Body of pancreas (tissue), 4 donors: ENCODE data around the gene DNAJC1. TPM values are rescaled to one million over a fixed set of nuclear protein-coding genes. Genes with fewer than 3 reads are reported as not detected.

Experiments used
- ATAC-seq: fragments of 150-250 bp; one replicate; pipeline ENCODE4 v1.9.1; 2016
- DNase-seq, 4 donors: peaks; one replicate each; pipeline ENCODE4 v3.0.0-alpha.2; 2019
- H3K27ac ChIP-seq, 4 donors: fragments of 200-600 bp; sonication (generic); 1 replicate in 3 of 4; 2 replicates in 1 of 4; pipeline versions ENCODE4 v1.5.1 to v1.6.1; 2016 to 2019; ENCODE audit warnings: mild to moderate bottlenecking in 1 of 4, mixed read lengths in 1 of 4, moderate library complexity in 1 of 4
- H3K27me3 ChIP-seq, 2 donors: fragments of 200-600 bp; sonication (generic); one replicate each; pipeline ENCODE4 v1.6.0; 2016; ENCODE audit warnings: mild to moderate bottlenecking in 1 of 2
- H3K36me3 ChIP-seq, 2 donors: fragments of 200-600 bp; sonication (generic); replicated peaks in 1 of 2; 2 replicates each; pipeline ENCODE4 v1.5.1; 2016; ENCODE audit warnings: low read depth in 2 of 2; ENCODE audit not compliant: insufficient read depth in 1 of 2
- H3K4me1 ChIP-seq: fragments of 200-600 bp; sonication (generic); one replicate; pipeline ENCODE4 v1.6.0; 2016
- H3K4me3 ChIP-seq, 2 donors: fragments of 200-600 bp; sonication (generic); 1 replicate in 1 of 2; 2 replicates in 1 of 2; pipeline ENCODE4 v1.5.1; 2016 to 2019
- H3K9me3 ChIP-seq, 3 donors: fragments of 200-600 bp; sonication (generic); 1 replicate in 2 of 3; 2 replicates in 1 of 3; pipeline ENCODE4 v1.5.1; 2016
- POLR2A ChIP-seq, 3 donors: fragments of 450-650 bp; IDR thresholded peaks; one replicate each; pipeline ENCODE4 v1.6.1; 2016; ENCODE audit warnings: antibody characterized with exemption in 3 of 3, mild to moderate bottlenecking in 2 of 3
- WGBS, 2 donors: methylation state at CpG; one replicate each; pipeline ENCODE4 v1.1.5; 2017; 5-methylcytosine and 5-hydroxymethylcytosine counted together
- intact Hi-C: fragments of 100-400 bp; cut with DNase I; formaldehyde crosslinking; loops from one replicate; pipeline ENCODE4 v1.15.1; 2023
- total RNA-seq, 2 donors: library from RNA; depleted of rRNA; stranded (reverse); fragments of >200 nt; gene quantifications; one replicate each; pipeline ENCODE4 v1.1.0, GENCODE V29; 2016
- TF ChIP-seq, protein P1 (sequence below), 7 experiments: fragments of 450-650 bp in 4 of 7; fragments of 200-600 bp in 3 of 7; sonication (generic) in 3 of 7; IDR thresholded peaks; one replicate each; pipeline ENCODE4 v1.5.1; 2016 to 2019; ENCODE audit warnings: antibody characterized with exemption in 7 of 7

The DNAJC1 gene
- total RNA-seq, 2 donors from 2014 or later: 45.7 to 90.3 TPM

DNA sequence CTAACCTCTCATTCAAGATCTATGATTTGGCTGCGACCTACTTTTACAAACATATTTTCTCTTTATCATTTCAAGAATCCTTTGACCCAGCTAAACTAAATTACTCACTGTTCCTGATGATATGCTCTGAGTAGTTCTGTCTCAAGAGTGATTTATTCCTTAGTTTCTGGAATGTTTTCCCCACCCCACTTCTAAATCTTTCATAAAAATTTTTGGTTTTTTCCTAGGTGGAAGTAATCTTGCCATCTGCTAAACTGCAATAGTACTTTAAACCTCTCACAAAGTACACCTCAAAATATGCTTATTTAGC is 170.8 kb downstream of the DNAJC1 start:
- Histone ChIP-seq H3K36me3 (no peaks in the 10 kb centered on the region), H3K27ac (no peak overlapping the region), H3K27me3 (no peaks in the 10 kb centered on the region), H3K4me1 (no peaks in the 10 kb centered on the region), H3K4me3 (no peak overlapping the region), H3K9me3 (peaks cover 0 to 24% (median 0%) of the 10 kb centered on the region in 3 donors)
- WGBS, 2 donors: 94 to 100% methylated on average over 1 of the region's 1 CpG
- ATAC-seq (no peak), DNase-seq (no peak)
- intact Hi-C loops: no loop called here
- TF ChIP-seq POLR2A (IDR thresholded peaks at IDR 0.05): no peak
- TF ChIP-seq, protein P1, sequence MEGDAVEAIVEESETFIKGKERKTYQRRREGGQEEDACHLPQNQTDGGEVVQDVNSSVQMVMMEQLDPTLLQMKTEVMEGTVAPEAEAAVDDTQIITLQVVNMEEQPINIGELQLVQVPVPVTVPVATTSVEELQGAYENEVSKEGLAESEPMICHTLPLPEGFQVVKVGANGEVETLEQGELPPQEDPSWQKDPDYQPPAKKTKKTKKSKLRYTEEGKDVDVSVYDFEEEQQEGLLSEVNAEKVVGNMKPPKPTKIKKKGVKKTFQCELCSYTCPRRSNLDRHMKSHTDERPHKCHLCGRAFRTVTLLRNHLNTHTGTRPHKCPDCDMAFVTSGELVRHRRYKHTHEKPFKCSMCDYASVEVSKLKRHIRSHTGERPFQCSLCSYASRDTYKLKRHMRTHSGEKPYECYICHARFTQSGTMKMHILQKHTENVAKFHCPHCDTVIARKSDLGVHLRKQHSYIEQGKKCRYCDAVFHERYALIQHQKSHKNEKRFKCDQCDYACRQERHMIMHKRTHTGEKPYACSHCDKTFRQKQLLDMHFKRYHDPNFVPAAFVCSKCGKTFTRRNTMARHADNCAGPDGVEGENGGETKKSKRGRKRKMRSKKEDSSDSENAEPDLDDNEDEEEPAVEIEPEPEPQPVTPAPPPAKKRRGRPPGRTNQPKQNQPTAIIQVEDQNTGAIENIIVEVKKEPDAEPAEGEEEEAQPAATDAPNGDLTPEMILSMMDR (IDR thresholded peaks at IDR 0.05): no peak

DNA sequence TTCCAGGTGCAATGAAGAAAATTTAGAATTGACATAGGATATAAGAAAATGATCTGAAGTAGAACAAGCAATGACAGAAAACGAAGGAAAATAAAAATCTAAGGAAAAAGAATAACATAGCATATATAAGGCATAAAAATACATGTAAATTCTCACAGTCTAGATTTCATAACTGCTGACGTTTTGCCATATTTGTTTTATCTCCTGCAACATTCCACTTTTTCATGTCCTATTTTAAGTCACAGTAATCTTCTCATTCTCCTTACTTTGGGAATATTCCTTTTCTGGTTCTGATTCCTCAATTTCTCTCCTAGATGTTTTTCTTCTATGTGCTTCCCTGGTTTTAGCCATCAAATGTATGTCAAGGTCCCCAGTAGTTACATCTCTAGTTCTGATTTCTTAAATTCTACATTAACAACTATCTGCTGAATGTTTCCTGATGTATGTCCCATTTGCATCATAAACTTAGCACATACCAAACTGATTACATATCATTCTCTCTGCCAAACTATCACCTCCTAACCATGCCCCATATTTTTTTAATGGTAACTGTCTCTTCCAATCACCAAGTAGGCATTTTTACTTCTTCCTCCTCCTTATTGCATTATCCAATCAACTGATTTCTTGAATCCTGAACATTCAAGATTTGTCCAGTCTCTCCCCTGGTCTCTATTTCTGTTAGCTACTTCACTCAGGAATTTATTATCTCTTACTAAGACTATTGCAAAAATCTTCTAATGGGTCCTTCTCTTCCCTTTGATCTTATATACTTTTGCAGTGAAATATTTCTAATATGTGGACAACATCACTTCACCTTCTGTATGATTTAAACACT is 171.3 kb downstream of the DNAJC1 start:
- intact Hi-C loops: no loop called here
- Histone ChIP-seq H3K27me3 (no peaks in the 10 kb centered on the region), H3K4me3 (no peak overlapping the region), H3K27ac (no peak overlapping the region), H3K4me1 (no peaks in the 10 kb centered on the region), H3K9me3 (peaks cover 0 to 30% (median 0%) of the 10 kb centered on the region in 3 donors), H3K36me3 (no peaks in the 10 kb centered on the region)
- WGBS, 2 donors: 89 to 92% methylated on average over 2 of the region's 2 CpGs
- DNase-seq (no peak), ATAC-seq (no peak)
- TF ChIP-seq, protein P1 (IDR thresholded peaks at IDR 0.05): no peak
- TF ChIP-seq POLR2A (IDR thresholded peaks at IDR 0.05): no peak

DNA sequence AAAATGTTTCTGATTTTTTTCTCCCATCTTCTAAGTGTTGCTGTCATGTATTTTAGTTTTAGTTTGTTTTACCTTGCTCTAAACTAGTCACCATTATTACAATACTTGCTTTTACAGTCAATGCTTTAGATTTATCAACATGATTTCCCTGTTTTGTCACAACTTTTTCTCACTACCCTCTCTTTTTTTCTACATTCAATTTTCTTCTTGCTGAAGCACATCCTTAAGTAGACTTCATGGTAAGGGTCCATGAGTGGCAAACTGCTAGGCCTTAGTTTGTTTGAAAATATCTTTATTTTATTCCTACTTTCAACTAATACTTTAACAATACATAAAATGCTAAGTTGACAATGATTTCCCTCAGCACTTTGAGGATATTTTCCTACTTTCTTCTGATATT is 173.5 kb downstream of the DNAJC1 start:
- H3K4me3 ChIP-seq: no peak overlapping the region
- DNase-seq (no peak), ATAC-seq (no peak)
- peaks cover 0 to 46% (median 0%) of the 10 kb centered on the region in 3 donors for H3K9me3 ChIP-seq
- H3K27ac ChIP-seq: no peak overlapping the region
- H3K27me3 ChIP-seq: no peaks in the 10 kb centered on the region
- intact Hi-C loops: no loop called here
- H3K36me3 ChIP-seq: no peaks in the 10 kb centered on the region
- TF ChIP-seq, protein P1 (IDR thresholded peaks at IDR 0.05): no peak
- no peak for TF ChIP-seq POLR2A (IDR thresholded peaks at IDR 0.05)
- H3K4me1 ChIP-seq: no peaks in the 10 kb centered on the region

DNA sequence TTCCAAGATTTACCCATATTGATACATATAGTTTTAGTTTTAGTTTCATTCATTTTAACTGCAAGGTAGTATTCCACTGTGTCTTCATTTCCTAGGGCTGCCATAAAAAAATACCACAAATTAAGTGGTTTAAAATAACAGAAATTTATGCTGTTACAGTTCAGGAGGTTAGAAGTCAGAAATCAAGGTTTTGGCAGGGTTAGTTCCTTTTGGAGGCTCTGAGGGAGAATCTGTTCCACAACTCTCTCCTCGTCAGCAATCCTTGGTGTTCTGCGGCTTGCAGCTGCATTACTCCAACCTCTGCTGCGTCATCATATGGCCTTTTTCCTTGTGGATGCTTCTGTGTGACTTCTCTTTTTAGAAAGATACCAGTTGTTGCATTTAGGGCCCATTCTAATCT is 176.2 kb downstream of the DNAJC1 start:
- H3K27me3 ChIP-seq: no peaks in the 10 kb centered on the region
- ATAC-seq (no peak), DNase-seq (no peak)
- TF ChIP-seq, protein P1 (IDR thresholded peaks at IDR 0.05): no peak
- no peak for TF ChIP-seq POLR2A (IDR thresholded peaks at IDR 0.05)
- H3K36me3 ChIP-seq: no peaks in the 10 kb centered on the region
- intact Hi-C loops: no loop called here
- no peak overlapping the region for H3K4me3 ChIP-seq
- H3K27ac ChIP-seq: no peak overlapping the region
- H3K4me1 ChIP-seq: no peaks in the 10 kb centered on the region
- 89 to 95% methylated on average over 3 of the region's 3 CpGs for WGBS, 2 donors
- peaks cover 0 to 41% (median 0%) of the 10 kb centered on the region in 3 donors for H3K9me3 ChIP-seq

DNA sequence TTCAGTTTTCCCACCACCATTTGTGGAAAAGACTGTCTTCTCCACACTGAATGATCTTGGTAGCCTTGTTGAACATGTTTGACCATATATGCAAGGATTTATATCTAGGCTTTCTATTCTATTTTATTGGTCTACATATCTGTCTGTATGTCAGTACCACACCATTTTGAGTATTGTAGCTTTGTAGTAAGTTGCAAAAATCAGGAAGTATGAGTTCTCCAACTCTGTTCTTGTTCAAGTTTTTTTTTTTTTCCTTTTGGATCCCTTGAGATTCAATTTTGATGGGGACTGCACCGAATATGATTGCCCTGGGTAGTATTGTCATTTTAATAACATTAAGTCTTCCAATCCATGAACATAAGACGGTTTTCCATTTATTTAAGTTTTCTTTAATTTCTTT is 176.8 kb downstream of the DNAJC1 start:
- DNase-seq (no peak), ATAC-seq (no peak)
- Histone ChIP-seq H3K9me3 (peaks cover 0 to 41% (median 0%) of the 10 kb centered on the region in 3 donors), H3K36me3 (no peaks in the 10 kb centered on the region), H3K4me1 (no peaks in the 10 kb centered on the region), H3K4me3 (no peak overlapping the region), H3K27me3 (no peaks in the 10 kb centered on the region), H3K27ac (no peak overlapping the region)
- no peak for TF ChIP-seq POLR2A (IDR thresholded peaks at IDR 0.05)
- TF ChIP-seq, protein P1 (IDR thresholded peaks at IDR 0.05): no peak
- 95 to 96% methylated on average over 2 of the region's 2 CpGs for WGBS, 2 donors
- intact Hi-C loops: no loop called here
